IPS DF 6.9 (cell line): ENCODE data around the gene PTPRD.

Experiments
- DNase-seq: peaks from one replicate; pipeline ENCODE4 v3.0.0-alpha.2; 2013; ENCODE audit warnings: low read depth, low spot score
- H3K27ac ChIP-seq: one replicate; pipeline ENCODE4 v1.5.1; 2013; ENCODE audit warnings: low read length, control low read depth
- H3K27me3 ChIP-seq: 2 replicates; pipeline ENCODE4 v1.6.1; 2013; ENCODE audit warnings: mild to moderate bottlenecking, low read length; ENCODE audit not compliant: control insufficient read depth, insufficient read depth
- H3K36me3 ChIP-seq: 2 replicates; pipeline ENCODE4 v1.6.1; 2013; ENCODE audit warnings: low read length; ENCODE audit not compliant: control insufficient read depth, insufficient read depth
- H3K4me1 ChIP-seq: 2 replicates; pipeline ENCODE4 v1.6.1; 2013; ENCODE audit warnings: low read length; ENCODE audit not compliant: control insufficient read depth, insufficient read depth
- H3K4me3 ChIP-seq: 2 replicates; pipeline ENCODE4 v1.5.1; 2013; ENCODE audit warnings: mild to moderate bottlenecking, low read length
- H3K9me3 ChIP-seq: 2 replicates; pipeline ENCODE4 v1.6.1; 2013; ENCODE audit warnings: low read length, inconsistent platforms; ENCODE audit not compliant: control insufficient read depth, insufficient read depth
- WGBS: extraction: QIAGEN DNeasy Blood & Tissue Kit; methylation state at CpG from one replicate; pipeline ENCODE4 v1.1.7; 2013; ENCODE audit warnings: mixed read lengths, missing lambda C conversion rate; ENCODE audit not compliant: insufficient read length, insufficient coverage; 5-methylcytosine and 5-hydroxymethylcytosine counted together

The PTPRD gene

GRCh38 chr9:10597801-10598200 is 15.0 kb downstream of the PTPRD start:
- no peak overlapping the region for H3K4me3 ChIP-seq
- no peaks in the 10 kb centered on the region for H3K27me3 ChIP-seq
- H3K36me3 ChIP-seq: no peaks in the 10 kb centered on the region
- H3K9me3 ChIP-seq: no peaks in the 10 kb centered on the region
- WGBS: no CpG with 5 or more reads among the region's 3 CpGs
- H3K4me1 ChIP-seq: no peaks in the 10 kb centered on the region
- DNase-seq: no peak
- no peak overlapping the region for H3K27ac ChIP-seq

- Histone ChIP-seq H3K36me3 (no peaks in the 10 kb centered on the region), H3K9me3 (no peaks in the 10 kb centered on the region), H3K4me1 (no peaks in the 10 kb centered on the region), H3K4me3 (no peak overlapping the region), H3K27ac (no peak overlapping the region), H3K27me3 (no peaks in the 10 kb centered on the region)
- no CpG with 5 or more reads among the region's 3 CpGs for WGBS
- no peak for DNase-seq
These were observed 18.3 kb downstream of the PTPRD start for GRCh38 chr9:10594482-10594881.

GRCh38 chr9:10586407-10586806 is 26.4 kb downstream of the PTPRD start:
- H3K4me3 ChIP-seq: no peak overlapping the region
- no peaks in the 10 kb centered on the region for H3K27me3 ChIP-seq
- H3K4me1 ChIP-seq: no peaks in the 10 kb centered on the region
- no peak overlapping the region for H3K27ac ChIP-seq
- no peaks in the 10 kb centered on the region for H3K36me3 ChIP-seq
- no peak for DNase-seq
- WGBS: no CpG with 5 or more reads among the region's 6 CpGs
- H3K9me3 ChIP-seq: no peaks in the 10 kb centered on the region

GRCh38 chr9:10571699-10572098 is 41.1 kb downstream of the PTPRD start:
- no CpG with 5 or more reads among the region's 5 CpGs for WGBS
- no peaks in the 10 kb centered on the region for H3K9me3 ChIP-seq

GRCh38 chr9:10566848-10567247 is 46.0 kb downstream of the PTPRD start:
- Histone ChIP-seq H3K9me3 (no peaks in the 10 kb centered on the region), H3K4me3 (no peak overlapping the region), H3K27me3 (no peaks in the 10 kb centered on the region), H3K27ac (no peak overlapping the region), H3K4me1 (no peaks in the 10 kb centered on the region), H3K36me3 (no peaks in the 10 kb centered on the region)
- no CpG with 5 or more reads among the region's 1 CpG for WGBS
- DNase-seq: no peak

More at GRCh38 chr9:10571699-10572098, 41.1 kb downstream of the PTPRD start:
- Histone ChIP-seq H3K36me3 (no peaks in the 10 kb centered on the region), H3K27me3 (no peaks in the 10 kb centered on the region), H3K27ac (no peak overlapping the region), H3K4me3 (no peak overlapping the region), H3K4me1 (no peaks in the 10 kb centered on the region)
- DNase-seq: no peak

GRCh38 chr9:10562581-10563343 is 50.0 kb downstream of the PTPRD start:
- no peak for DNase-seq
- Histone ChIP-seq H3K9me3 (no peaks in the 10 kb centered on the region), H3K4me1 (no peaks in the 10 kb centered on the region), H3K27me3 (no peaks in the 10 kb centered on the region), H3K4me3 (no peak overlapping the region), H3K36me3 (no peaks in the 10 kb centered on the region), H3K27ac (no peak overlapping the region)
- WGBS: no CpG with 5 or more reads among the region's 1 CpG

- H3K27me3 ChIP-seq: no peaks in the 10 kb centered on the region
- H3K9me3 ChIP-seq: no peaks in the 10 kb centered on the region
- no CpG with 5 or more reads among the region's 1 CpG for WGBS
- no peak overlapping the region for H3K27ac ChIP-seq
- H3K4me1 ChIP-seq: no peaks in the 10 kb centered on the region
- H3K4me3 ChIP-seq: no peak overlapping the region
- H3K36me3 ChIP-seq: no peaks in the 10 kb centered on the region
- DNase-seq: no peak
These were observed 64.5 kb downstream of the PTPRD start for GRCh38 chr9:10548348-10548747.

GRCh38 chr9:10538073-10538472 is 74.7 kb downstream of the PTPRD start:
- Histone ChIP-seq H3K4me1 (no peaks in the 10 kb centered on the region), H3K4me3 (no peak overlapping the region), H3K9me3 (no peaks in the 10 kb centered on the region), H3K27ac (no peak overlapping the region), H3K36me3 (no peaks in the 10 kb centered on the region), H3K27me3 (no peaks in the 10 kb centered on the region)
- 100% methylated on average over 1 of the region's 2 CpGs for WGBS
- no peak for DNase-seq

- no peak overlapping the region for H3K27ac ChIP-seq
- no peaks in the 10 kb centered on the region for H3K36me3 ChIP-seq
- no peaks in the 10 kb centered on the region for H3K9me3 ChIP-seq
- H3K27me3 ChIP-seq: no peaks in the 10 kb centered on the region
- no CpG with 5 or more reads among the region's 1 CpG for WGBS
- no peak overlapping the region for H3K4me3 ChIP-seq
- no peaks in the 10 kb centered on the region for H3K4me1 ChIP-seq
- no peak for DNase-seq
These were observed 78.0 kb downstream of the PTPRD start for GRCh38 chr9:10534850-10535249.

GRCh38 chr9:10525972-10526371 is 86.8 kb downstream of the PTPRD start:
- Histone ChIP-seq H3K9me3 (no peaks in the 10 kb centered on the region), H3K27ac (no peak overlapping the region), H3K4me1 (no peaks in the 10 kb centered on the region), H3K36me3 (no peaks in the 10 kb centered on the region), H3K4me3 (no peak overlapping the region), H3K27me3 (no peaks in the 10 kb centered on the region)
- no CpG with 5 or more reads among the region's 1 CpG for whole genome bisulfite sequencing
- DNase-seq: no peak

- Histone ChIP-seq H3K36me3 (no peaks in the 10 kb centered on the region), H3K27me3 (no peaks in the 10 kb centered on the region), H3K27ac (no peak overlapping the region), H3K4me1 (no peaks in the 10 kb centered on the region), H3K4me3 (no peak overlapping the region), H3K9me3 (no peaks in the 10 kb centered on the region)
- DNase-seq: no peak
- no CpG with 5 or more reads among the region's 5 CpGs for WGBS
These were observed 89.6 kb downstream of the PTPRD start for GRCh38 chr9:10523164-10523563.
